GM18909 (cell line): ENCODE measurements around the gene WNT7A.

Source experiments
- ATAC-seq: cut with Tn5 transposase; IDR thresholded peaks from one replicate; pipeline ENCODE4 v1.9.1; 2021; ENCODE audit warnings: mild to moderate bottlenecking; ENCODE audit not compliant: unreplicated experiment, poor library complexity

Gene WNT7A

DNA sequence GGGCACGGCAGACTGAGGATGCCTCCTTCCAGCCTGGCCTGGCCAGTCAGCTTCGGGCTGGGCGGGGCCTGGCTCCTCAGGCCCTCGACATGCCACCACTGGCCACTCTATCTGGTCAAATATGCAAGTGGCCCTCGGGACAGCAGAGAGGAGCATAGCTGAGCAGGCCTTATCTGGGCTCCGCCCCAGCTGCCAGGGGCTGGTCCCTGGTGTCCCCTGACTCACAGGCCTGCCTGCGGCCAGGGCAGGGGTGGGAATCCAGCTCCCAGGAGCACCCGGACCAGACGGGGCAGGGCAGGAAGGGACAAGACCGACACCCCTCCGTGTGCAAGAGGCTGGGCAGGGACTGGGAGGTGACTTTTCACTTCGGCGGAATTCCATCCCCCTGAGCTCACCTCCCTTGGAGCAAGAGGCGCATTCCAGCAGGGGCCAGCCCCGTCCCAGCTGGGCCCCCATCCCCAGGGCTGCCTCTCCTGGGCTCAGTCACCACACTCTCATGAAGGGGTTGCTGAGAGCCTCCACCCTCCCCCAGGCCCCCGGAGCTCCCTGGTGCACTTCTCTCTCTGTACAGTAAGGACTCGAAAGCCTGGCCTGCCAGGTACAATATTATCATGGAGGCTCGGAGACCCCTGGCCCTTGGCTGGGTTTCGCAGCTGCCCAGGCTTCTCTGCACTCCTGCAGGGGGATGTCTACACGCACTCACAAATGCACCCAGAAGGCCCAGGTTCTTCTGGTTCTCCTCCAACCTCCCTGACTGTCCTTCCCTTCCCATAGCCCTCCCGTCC, 29.5 kb downstream of the WNT7A start:
- ATAC-seq = no peak

DNA sequence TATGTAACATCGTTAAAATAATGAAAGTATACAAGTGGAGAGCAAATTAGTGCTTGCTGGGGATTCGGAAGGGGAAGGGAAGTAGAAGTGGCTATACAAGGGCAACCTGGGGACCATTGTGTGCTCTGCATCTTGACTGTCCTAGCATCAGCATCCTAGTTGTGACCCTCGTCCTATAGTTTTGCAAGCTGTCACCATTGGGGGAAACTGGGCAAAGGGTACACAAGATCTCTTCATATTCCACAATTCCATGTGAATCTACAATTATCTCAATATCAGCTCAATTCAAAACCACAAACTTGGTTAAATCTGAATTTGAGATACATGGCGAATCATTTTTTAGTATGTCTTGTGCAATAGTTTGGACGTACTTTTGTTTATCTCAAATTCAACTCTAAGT, 30.9 kb downstream of the WNT7A start:
- no peak for ATAC-seq

DNA sequence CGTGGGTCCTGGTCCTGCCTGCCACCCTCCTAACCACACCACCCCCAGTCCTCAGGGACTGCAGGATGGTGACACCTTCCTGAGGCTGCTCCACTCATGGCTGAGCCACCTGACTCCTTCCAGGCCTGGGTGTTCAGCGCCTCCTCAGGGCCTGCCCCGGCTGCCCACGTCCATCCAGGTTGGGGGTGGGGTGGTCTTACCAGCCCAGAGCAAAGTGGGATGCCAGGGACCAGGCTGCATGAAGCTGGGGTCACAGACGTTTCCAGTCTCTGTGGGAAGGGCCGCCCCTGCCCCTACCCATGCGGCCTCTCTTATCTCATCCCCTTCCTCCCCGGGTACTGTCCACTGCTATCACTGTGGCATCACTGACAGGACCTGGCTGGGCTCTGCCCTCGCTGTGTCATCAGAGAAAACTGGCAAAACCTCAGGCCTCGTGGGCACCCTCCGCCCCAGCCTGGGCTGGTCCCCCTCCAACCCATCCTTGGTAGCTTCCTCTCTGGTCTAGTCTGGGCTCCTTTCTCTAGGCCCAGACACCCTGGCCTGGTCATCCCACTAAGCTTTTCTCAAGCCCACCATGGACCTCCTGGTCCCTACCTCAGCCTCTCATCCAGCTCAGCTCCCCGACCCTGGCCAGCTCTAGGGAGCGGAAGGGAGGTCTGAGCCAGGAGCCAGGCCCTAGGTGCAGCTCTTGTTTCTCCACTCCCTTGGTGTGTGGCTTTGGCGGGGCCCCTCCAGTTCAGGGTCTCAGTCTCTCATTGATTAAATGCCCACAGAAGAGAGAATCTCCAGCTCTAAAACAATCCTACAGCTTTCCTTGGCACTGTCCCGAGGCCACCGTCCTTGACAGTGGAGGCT, 32.9 kb downstream of the WNT7A start:
- ATAC-seq = no peak

DNA sequence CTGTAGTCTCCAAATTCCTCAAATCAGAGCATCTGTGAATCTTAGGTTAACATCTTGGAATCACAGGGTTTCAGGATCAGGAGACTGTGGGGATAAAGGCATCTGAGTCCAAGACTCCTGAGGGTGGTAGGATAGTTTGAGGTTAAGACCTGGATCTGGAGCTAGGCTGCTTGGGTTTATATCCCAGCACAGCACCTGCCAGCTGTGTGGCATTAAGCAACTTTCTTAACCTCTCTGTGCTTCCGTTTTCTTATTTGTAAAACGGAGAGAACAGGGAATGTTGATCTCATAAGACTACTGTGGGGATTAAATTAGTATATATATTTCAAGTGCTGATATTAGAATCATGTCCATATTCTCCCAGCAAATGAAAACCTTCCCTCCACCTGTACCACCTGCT, 33.6 kb downstream of the WNT7A start:
- no peak for ATAC-seq

DNA sequence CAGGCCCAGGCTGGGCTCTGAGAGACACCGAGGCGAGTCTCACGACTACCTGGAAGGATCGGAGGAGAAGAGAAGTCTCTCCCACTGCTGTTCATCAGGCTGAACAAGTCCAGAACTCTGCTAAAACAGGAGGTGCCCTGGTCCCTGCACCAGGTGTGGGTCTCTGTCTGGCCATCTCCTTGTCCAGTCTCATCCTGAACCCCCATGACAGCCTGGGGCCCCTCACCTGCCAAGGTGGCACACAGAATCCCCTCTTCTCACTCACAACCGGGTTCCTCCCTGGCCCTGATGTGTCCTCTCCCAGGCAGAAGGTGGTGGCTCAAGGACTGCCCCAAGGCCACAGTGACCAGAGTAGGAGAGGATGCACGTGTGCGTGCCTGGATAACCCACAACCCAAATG, 34.1 kb downstream of the WNT7A start:
- no peak for ATAC-seq

DNA sequence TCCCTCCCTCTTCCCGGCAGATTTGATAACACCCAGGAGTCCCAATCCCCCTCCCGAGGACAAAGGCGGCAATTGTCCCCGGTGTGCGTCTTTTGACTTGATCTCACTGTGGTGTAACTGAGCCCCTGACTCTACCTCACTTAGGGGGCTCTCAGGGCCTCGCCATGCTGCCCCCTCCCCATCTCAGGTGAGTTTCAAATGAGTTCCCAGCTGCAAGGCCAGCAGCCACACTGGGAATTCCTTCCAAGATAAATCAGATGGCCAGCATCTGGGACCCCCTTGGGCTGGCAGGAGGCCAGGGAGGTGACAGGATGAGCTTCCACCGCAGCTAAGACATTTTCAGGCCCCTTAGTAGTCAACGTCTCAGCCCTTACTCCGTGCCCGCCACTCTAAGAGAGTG, 35.0 kb downstream of the WNT7A start:
- ATAC-seq = no peak

DNA sequence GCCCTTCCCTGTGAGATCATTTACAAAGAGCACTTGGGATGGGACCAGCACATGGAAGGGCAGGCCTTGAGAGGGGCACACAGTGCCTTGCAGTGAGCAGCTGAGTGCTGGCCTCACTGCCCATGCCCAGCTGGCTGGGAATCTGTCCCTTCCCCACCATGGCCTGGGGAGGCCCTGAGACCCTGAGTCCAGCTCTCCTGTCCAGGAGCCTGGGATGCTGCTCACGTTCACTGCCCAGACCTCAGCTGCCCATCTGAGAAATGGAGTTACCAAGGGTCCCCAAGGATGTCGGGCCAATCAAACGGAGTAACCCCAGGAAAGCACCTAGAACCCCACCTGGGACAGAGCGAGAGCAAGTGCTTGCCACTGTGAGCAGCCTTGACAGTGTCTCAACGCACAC, 35.6 kb downstream of the WNT7A start:
- ATAC-seq = no peak

DNA sequence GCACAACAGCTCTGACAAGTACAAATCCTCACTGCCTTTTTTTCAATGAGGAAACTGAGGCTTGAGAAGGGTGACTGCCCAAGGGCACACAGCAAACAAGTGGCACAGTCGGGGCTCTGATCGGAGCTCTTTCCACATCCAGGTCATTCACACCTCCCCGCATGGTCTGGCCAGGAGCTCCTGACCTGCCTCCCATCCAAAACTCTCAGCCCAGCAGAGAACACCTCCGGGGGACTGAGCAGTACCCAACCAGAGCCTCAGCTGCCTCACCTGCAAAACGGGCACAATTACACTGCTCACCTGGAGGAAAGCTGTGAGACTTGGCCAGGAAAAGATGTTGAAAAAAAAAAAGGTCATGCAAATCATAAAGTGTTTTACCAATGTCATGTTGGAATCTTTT, 36.5 kb downstream of the WNT7A start:
- ATAC-seq = no peak

DNA sequence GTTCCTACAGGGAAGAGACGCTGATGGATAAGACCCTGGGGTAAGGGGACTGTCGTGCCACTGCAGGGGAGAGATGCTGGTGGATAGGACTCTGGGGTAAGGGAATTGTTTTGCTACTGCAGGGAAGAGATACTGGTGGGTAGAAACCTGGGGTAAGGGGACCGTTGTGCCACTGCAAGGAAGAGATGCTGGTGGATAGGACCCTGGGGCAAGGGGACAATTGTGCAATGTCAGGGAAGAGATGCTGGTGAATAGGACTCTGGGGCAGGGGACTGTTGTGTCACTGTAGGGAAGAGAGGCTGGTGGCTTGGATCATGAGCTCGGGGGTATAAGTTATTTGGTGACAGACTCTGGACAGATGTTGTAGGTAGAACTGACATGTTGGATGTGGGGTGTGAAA, 37.6 kb downstream of the WNT7A start:
- no peak for ATAC-seq

DNA sequence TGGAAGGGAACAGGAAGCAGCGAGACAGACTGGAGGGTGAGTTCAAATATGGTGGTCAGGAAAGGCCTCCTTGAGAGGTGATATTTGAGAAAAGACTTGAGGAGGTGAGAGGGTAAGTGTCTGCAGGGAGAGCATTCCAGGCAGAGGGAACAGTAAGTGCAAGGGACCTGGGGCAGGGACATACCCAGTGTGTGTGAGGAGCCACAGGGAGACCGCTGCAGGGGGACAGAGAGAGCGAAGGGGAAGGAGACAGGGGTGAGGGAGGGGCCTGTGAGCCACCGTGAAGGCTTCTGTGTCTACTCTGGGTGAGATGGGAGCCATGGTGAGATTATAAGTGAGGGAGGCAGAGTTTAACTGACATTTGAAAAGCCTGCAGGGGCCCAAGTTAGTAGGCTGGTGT, 38.0 kb downstream of the WNT7A start:
- no peak for ATAC-seq

DNA sequence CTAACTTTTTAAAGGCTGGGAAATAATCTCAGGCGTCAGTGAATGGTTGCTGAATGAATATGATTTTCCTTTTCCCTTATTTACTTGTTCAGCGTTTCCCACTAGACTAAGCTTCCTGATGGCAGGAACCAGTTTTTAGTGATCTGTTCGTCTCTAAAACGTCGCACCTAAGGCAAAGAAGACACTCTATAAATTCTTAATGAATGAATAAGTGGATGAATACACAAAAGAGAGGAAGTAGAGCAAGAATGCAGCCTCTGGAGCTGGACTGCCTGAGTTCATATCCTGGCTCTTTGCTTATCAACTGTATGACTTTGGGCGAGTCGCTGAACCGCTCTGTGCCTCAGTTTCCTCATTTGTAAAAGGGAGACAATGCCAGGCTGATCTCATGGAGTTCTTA, 38.7 kb downstream of the WNT7A start:
- no peak for ATAC-seq

DNA sequence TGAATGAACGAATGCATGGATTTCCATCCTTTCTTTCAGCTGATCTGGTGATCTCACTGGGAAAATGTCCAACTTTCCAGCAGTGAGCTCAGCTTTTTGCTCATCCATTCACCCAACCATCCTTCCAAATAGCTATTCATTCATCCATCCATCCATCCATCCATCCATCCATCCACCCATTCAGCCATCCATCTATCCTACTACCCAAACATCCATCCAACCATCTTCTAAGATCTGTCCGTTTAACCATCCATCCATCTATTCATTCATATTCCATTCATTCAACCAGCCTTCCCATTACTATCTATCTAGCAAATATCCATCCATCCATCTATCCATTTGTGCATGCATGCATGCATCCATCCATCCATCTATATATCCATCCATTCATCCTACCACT, 39.4 kb downstream of the WNT7A start:
- no peak for ATAC-seq

DNA sequence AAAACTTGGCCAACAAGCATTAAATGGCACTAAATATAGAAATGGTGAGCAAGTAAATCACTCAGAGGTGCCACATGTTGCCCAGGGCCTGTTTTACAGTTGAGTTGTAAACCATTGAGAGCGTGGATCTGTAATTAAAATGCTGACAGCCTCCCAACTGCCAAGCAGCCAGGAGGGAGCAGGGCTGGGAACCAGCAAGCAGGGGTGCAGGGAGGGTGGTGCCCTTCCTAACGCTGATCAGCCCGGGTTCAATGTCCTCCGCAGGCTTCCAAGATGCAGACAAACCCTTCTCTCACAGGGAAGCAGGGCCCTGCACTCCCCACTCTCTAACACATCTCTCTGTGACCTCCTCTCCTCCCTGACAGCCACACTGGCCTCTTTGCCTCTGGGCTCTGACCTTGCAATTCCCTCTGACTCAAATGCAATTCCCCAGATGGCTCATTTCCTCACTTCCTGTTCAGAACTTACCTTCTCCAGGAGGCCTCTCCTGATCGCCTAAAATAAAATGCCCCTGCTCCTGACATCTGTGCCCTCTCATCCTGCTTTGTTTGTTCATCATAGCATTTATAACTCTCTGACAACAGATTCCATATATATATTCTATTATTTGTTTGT, 40.0 kb downstream of the WNT7A start:
- ATAC-seq = no peak

DNA sequence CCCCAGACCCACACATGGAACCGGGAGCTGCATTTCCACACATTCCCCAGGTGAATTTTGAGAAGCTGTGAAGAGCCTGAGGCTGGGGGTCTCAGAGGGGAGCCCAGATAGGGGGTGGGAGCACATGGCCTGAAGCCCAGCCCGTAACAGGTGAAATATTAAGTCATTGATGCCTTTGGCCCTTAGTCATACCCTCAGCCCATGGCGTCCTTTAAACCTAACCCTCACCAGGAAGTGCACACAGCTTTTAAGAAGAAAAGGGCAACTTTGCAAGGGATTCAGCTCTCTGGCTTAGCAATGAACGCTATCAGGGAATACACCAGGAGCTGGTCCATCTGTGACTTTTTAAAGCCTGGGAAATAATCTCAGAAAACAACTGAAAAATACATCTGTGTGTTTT, 40.6 kb downstream of the WNT7A start:
- no peak for ATAC-seq

DNA sequence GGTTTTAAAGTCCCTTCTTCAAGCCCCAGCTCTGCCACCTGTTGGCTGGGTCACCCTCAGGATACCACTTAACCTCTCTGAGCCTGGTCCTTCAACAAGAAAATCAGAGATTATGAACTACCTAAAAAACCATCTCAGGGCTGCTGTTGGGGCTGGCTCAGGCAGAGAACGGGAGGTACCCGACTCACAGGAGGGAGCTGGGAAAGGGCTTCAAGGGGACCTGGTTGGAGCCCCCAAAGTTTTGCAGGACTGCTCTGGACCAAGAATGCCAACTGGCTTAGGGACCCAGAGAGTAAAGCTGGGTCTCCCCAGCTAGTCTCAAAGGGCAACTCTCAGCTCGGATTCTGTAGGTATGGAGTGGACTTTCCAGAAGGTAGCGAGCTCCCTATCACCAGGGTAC, 41.5 kb downstream of the WNT7A start:
- ATAC-seq = no peak

DNA sequence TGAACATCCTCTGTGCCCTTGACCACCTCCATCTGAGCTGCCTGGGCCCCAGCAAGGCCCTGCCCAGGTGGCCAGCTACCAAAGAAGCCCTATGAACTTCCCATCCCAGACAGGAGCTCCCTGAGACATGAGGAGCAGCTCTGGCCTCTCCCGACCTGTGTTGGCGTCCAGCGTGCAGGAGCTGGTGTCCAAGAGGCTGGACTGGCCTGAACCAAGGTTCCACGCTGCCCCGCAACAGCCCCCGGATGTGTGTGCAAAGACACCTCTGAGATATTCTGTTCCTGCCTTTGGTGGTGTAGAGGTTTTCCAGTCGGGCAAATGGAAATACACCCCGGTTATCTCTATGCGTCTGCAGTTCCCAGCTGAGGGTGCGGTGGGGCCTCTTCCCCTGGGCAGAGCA, 42.1 kb downstream of the WNT7A start:
- no peak for ATAC-seq

DNA sequence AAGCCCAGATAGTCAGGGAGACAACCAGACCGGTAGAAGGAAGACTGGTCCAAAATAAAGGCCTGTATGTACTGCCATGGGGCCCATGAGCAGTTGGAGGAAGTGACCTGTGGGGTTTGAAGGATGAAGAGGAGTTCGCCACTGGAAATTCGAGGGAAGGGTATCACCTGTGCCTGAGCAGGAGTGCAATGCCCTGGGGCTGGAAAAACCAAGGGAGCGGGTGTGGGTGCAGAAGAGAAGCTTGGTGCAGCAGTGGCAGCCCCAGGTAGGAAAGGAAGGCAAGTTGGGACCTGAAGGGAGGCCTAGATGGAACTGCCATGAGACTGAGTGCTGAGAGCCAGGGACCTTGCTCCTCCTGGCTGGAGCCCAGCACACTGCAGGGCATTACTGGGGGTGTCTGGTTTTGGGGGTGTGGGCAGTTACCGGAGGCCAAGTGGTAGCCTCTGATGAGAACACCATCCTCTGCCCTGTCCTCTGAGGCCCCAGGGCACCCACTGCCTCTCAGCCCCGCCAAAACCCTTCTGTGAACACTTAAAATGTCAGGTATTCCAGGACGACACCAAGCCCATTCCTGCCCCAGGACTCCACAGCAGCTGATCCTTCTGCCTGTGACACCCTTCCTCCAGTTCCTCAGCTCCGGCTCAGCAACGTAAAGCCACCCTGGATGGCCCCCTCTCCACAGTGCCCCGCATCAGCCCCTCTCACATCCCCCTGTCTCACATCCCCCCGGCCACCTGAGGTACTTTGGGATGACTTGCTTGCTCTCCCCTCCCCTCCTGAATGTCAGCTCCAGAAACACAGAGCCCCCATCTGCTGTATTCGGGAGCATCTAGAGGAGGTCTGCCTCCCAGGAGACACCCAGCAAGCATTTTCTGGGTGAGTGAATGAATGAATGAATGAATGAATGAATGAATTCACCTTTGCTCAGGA, 42.9 kb downstream of the WNT7A start:
- ATAC-seq = no peak

DNA sequence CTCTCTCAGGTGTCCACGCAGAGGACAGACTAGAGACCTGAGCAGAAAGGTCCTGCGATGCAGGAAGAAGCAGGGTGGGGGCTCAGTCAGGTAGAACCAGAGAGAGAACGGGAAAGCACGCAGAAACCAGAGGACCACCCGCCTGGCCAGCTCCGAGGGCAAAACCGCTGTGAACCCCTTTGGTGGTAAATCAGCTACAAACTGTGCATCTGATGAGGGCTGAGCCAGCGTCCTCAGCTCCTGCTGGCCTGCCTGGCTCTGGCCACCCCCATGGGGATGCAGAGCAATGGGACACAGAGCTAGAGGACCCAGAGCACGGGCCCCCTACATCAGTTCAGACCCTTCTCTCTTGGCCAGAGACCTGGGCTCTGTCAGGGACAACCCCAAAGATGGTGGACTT, 44.6 kb downstream of the WNT7A start:
- no peak for ATAC-seq

DNA sequence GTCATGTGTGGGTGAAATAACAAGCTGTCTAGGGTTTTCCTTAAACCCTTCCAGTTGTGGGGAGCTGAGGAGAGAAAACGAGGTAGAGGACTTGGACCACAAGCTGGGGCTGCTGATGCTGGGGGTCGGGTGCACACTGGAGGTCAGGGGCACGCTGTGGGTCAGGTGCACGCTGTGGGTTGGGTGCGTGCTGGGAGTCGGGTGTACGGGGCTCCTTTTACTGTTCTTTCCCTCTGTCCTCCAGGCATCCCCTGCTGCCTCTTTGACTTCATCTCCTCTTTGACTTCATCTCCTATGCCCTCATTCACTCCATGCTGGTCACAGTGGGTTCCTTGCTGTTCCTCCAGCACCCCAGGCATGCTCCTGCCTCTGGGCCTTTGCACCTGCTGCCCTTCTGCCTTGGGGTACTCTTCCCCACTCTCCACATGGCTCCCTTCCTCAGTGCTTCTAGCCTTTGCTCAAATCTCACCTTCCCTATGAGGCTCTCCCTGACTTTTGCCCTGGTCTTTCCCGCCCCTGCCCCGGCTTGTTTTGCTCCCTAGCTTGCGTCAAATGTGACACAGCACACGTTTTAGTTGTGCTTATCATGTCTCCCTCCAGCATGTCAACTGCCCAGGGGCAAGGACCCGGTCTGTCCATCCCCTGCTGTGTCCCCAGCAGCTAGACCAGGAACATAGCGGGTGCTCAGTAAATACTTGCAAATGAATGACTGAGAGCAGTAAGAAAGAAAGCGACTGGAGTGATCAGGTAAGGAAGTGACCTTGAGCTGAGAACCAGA, 45.4 kb downstream of the WNT7A start:
- no peak for ATAC-seq
